GOT3 (cell line): ENCODE measurements around the gene ZNF532.

Experiments
- DNase-seq: peaks from one replicate; lab custom pipeline; 2025; ENCODE audit warnings: mixed read lengths; lab: John Stamatoyannopoulos, UW

Gene ZNF532

DNA sequence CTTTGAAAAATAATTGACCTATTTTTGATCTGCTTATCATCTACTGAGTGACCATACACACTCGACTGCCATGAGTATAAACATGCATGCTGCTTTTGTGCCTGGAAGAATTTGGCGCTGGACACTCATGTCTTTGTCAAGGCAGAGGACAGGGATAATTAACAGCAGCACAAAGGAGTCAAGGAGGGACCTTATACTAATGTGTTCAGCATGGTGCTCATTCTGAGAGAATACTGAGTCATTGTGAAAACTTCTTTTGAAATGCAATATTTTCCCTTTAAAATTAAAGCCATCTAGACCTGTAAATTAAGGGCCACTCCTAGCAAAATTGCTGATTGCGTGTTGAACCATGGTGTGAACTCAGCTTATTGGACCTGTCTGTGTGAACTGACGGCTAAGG lies 116.3 kb downstream of the ZNF532 start:
- no peak for DNase-seq

- DNase-seq, result no peak
Observed at GRCh38 chr18:58983260-58984155, 118.8 kb downstream of the ZNF532 start.

- DNase-seq, result no peak
Observed at GRCh38 chr18:58988600-58988999, 123.9 kb downstream of the ZNF532 start.

GRCh38 chr18:58989184-58989759 lies 124.6 kb downstream of the ZNF532 start:
- no peak for DNase-seq

DNA sequence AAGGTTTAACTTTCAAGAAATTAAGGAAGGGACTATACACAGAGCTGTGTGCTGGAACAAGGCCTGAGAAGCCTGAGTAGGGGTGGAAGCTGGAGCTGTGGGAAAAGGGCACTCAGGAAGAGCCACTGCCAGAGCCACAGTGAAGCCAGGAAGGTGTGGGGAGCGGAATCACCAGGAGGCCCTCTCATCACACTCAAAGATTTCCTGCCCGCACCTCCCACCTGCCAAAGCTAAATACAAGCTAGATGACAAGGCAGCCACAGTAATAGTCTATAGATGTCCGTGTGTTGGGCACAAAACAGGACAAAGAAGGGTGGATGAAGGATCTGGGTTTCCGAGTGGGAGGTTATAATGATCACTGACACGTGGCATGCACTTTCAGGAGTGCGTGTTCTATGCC lies 126.0 kb downstream of the ZNF532 start:
- no peak for DNase-seq

GRCh38 chr18:58991167-58991798 lies 126.6 kb downstream of the ZNF532 start:
- no peak for DNase-seq

GRCh38 chr18:58992301-58993231 lies 127.9 kb downstream of the ZNF532 start:
- no peak for DNase-seq

DNA sequence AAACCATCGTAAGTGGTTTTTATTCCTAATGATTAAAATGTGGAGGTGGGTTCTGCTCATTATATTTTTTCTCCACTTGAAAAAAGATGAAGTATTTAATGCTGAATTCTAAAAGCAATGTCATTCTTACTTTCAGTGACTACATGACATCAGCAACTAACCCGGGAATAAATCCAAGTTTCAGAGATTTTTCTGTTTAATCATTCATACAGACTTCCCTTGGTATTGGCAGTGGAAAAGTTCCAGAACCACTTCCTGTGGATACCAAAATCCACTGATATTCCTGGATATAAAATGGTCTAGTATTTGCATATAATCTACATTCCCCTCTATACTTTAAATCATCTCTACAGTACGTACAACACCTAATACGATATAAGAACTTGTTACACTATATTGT lies 128.6 kb downstream of the ZNF532 start:
- no peak for DNase-seq

- no peak for DNase-seq
Observed at GRCh38 chr18:58995663-58996062, 131.0 kb downstream of the ZNF532 start.

DNA sequence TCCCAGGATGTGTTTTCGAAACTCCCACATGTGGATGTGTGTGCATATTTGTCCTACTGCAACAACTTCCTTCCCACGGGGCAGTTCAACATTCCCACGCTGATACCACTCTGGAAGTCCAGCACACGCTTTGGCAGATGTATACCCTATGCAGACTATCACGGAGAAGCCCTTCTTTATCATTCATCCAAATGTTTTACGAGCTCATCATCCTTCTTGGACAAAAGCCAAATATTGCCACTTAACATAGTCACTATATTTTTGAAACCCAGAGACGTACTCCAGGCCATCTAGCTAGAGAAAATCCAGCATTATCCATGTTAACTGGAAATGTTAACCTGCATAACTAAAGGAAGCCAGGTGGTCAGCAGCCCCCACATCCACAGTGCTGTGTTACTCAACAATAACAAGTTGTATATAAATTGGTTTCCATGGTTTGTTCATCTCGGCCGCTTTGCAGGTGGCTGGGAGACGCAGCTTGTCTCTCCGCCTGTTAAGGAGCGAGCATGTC lies 131.5 kb downstream of the ZNF532 start:
- no peak for DNase-seq

- no peak for DNase-seq
Observed at GRCh38 chr18:58996696-58997095, 132.0 kb downstream of the ZNF532 start.

- no peak for DNase-seq
Observed at GRCh38 chr18:58997811-58998337, 133.2 kb downstream of the ZNF532 start.

- DNase-seq, result no peak
Observed at GRCh38 chr18:58998401-58999203, 133.9 kb downstream of the ZNF532 start.

DNA sequence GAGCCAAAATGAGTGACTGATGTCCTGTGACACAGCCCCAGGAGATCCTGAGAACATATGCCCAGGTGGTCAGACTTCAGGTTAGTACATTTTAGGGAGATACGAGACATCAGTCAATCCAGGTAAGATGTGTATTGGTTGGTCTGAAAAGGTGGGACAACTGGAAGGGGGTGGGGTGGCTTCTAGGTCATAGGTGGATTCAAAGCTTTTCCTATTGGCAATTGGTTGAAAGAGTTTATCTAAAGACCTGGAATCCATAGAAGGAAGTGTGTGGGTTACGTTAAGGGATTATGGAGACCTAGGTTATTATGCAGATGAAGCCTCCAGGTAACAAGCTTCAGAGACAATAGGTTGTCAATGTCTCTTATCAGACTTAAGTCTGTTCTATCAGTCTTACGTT lies 136.5 kb downstream of the ZNF532 start:
- no peak for DNase-seq

DNA sequence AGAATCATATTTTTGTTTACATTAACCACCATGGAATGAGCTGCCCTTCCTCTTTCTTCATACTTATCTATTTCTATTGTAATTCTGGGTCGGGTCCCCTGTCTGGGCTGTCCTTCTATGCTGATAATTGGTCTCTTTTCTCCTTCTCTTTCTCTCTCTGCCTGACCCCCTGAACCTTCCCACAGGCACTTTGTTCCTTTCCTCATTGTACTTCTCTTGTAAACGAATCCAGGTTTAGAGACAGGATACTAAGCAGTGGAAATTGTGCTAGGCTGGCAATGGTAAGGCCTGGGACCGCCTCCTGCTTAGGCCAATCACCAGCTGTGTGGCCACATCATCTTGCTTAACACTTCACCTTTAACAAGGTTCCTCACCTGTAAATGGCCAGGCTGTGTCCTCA lies 137.0 kb downstream of the ZNF532 start:
- no peak for DNase-seq

GRCh38 chr18:59002974-59003594 lies 138.4 kb downstream of the ZNF532 start:
- no peak for DNase-seq

DNA sequence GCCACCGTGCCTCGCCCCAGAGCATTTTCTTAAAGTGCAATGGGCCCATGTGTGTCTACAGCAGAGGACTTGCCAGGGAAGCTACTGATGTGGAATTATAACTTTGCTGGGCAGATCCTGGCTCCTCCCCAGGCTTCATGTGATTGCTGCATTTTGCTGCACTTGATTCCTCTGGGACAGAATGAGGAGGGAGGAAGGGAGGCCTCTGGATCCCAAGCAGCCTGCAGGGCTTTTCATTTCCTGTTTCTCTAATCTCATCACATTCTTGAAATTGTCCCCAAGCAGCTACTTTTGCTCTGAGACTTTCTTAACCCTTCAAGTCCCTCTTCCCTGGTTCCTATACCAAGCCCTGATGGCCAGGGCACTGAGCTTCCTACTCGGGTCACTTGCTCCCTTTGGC lies 140.6 kb downstream of the ZNF532 start:
- DNase-seq, result no peak

GRCh38 chr18:59006461-59007067 lies 141.9 kb downstream of the ZNF532 start:
- DNase-seq, result no peak

GRCh38 chr18:59008302-59008974 lies 143.8 kb downstream of the ZNF532 start:
- no peak for DNase-seq
